HCT116 (cell line): ENCODE measurements around the gene OR1F1. TPM values are rescaled to one million over a fixed set of nuclear protein-coding genes. Genes with fewer than 3 reads are reported as not detected.

Experiments
- ATAC-seq: fragments of 200-7000 bp; cut with Tn5 transposase; 2 replicates; pipeline ENCODE4 v1.9.1; 2020; ENCODE audit warnings: mild to moderate bottlenecking, moderate library complexity
- BruUV-seq: library from RNA; stranded (reverse); fragments of 400-500 nt; replicated peaks from 2 replicates; lab custom pipeline; 2021; lab: Mats Ljungman, UMichigan
- CTCF ChIA-PET: fragments of 300-600 bp; sonication (Branson Sonifier 250); formaldehyde crosslinking; loops from one replicate; lab custom pipeline; 2021; ENCODE audit warnings: antibody characterized with exemption; lab: Charles Lee
- POLR2A ChIA-PET: fragments of 300-600, 350-600 bp; sonication (Branson Sonifier 250); formaldehyde crosslinking; loops from one replicate; lab custom pipeline; 2021; ENCODE audit warnings: antibody characterized with exemption; lab: Charles Lee
- RAD21 ChIA-PET, 2 experiments: fragments of 300-600 bp; sonication (Branson Sonifier 250); formaldehyde crosslinking; loops; one replicate each; lab custom pipeline; 2023; ENCODE audit warnings: low total read pairs in 2 of 2; ENCODE audit not compliant: uncharacterized antibody in 2 of 2, unreplicated experiment in 2 of 2, low non-redundant PET in 1 of 2; lab: Charles Lee
- DNase-seq: peaks from one replicate; pipeline ENCODE4 v3.0.0-alpha.2; 2010; ENCODE audit warnings: low read depth, low spot score
- H2AFZ ChIP-seq: fragments of 200-600 bp; shearing (Covaris generic), sonication (generic); 2 replicates; pipeline ENCODE4 v1.6.1; 2017; ENCODE audit warnings: low read depth, mixed run types, mixed read lengths, antibody characterized with exemption, low read length; ENCODE audit not compliant: poor library complexity, severe bottlenecking
- H3K27ac ChIP-seq: 2 replicates; pipeline ENCODE4 v1.5.1; 2012; ENCODE audit warnings: low read depth, low read length
- H3K27me3 ChIP-seq: fragments of 200-600 bp; sonication (generic); 2 replicates; pipeline ENCODE4 v1.6.1; 2016; ENCODE audit warnings: mixed run types, low read length, mixed read lengths; ENCODE audit not compliant: insufficient read depth
- H3K36me3 ChIP-seq, 2 experiments: fragments of 200-500 bp in 1 of 2; fragments of 200-600 bp in 1 of 2; sonication (Bioruptor generic) in 1 of 2; sonication (generic) in 1 of 2; 2 replicates each; pipeline versions ENCODE4 v1.5.1 to v1.6.1; 2014 to 2016; ENCODE audit warnings: low read length in 2 of 2, inconsistent platforms in 1 of 2, mixed read lengths in 1 of 2, mixed run types in 1 of 2; ENCODE audit not compliant: insufficient read depth in 2 of 2, control insufficient read depth in 1 of 2
- H3K4me1 ChIP-seq, 2 experiments: fragments of 200-600 bp in 1 of 2; sonication (generic) in 1 of 2; 2 replicates each; pipeline versions ENCODE4 v1.5.1 to v1.6.1; 2012 to 2017; ENCODE audit warnings: low read length in 2 of 2, inconsistent platforms in 1 of 2, mild to moderate bottlenecking in 1 of 2, mixed read lengths in 1 of 2, mixed run types in 1 of 2, moderate library complexity in 1 of 2; ENCODE audit not compliant: insufficient read depth in 2 of 2, control insufficient read depth in 1 of 2
- H3K4me2 ChIP-seq: fragments of 200-600 bp; sonication (generic); 2 replicates; pipeline ENCODE4 v1.6.1; 2017; ENCODE audit warnings: mixed run types, low read length, mixed read lengths
- H3K4me3 ChIP-seq, 2 experiments: fragments of 200-600 bp in 1 of 2; sonication (generic) in 1 of 2; replicated peaks in 1 of 2; 2 replicates each; pipeline ENCODE4 v1.5.1; 2011 to 2016; ENCODE audit warnings: low read length in 2 of 2, control low read depth in 1 of 2, low read depth in 1 of 2, mild to moderate bottlenecking in 1 of 2, mixed read lengths in 1 of 2, mixed run types in 1 of 2
- H3K79me2 ChIP-seq: fragments of 200-600 bp; sonication (generic); 2 replicates; pipeline ENCODE4 v1.6.1; 2017; ENCODE audit warnings: mild to moderate bottlenecking, mixed run types, low read length, moderate library complexity, mixed read lengths; ENCODE audit not compliant: insufficient read depth
- H3K9ac ChIP-seq: fragments of 200-600 bp; sonication (generic); 2 replicates; pipeline ENCODE4 v1.6.1; 2016; ENCODE audit warnings: low read length, mixed read lengths
- H3K9me2 ChIP-seq: fragments of 200-600 bp; sonication (generic), shearing (Covaris generic); 2 replicates; pipeline ENCODE4 v1.6.1; 2017; ENCODE audit warnings: mixed run types, mild to moderate bottlenecking, moderate library complexity; ENCODE audit not compliant: insufficient read depth
- H3K9me3 ChIP-seq, 2 experiments: fragments of 200-500 bp in 1 of 2; fragments of 200-600 bp in 1 of 2; sonication (Bioruptor generic) in 1 of 2; sonication (generic) in 1 of 2; 2 replicates each; pipeline ENCODE4 v1.6.1; 2014 to 2017; ENCODE audit warnings: low read length in 2 of 2, mixed read lengths in 2 of 2, inconsistent platforms in 1 of 2, low read depth in 1 of 2, mild to moderate bottlenecking in 1 of 2, mixed run types in 1 of 2, moderate library complexity in 1 of 2; ENCODE audit not compliant: control insufficient read depth in 1 of 2, insufficient read depth in 1 of 2
- H4K20me1 ChIP-seq: fragments of 200-600 bp; sonication (generic), shearing (Covaris generic); 2 replicates; pipeline ENCODE4 v1.6.1; 2017; ENCODE audit warnings: mixed run types, mild to moderate bottlenecking, moderate library complexity; ENCODE audit not compliant: insufficient read depth
- ATF3 ChIP-seq: IDR thresholded peaks from 2 replicates; pipeline ENCODE4 v1.6.1; 2012
- CBX3 ChIP-seq: IDR thresholded peaks from 2 replicates; pipeline ENCODE4 v1.6.1; 2012; ENCODE audit warnings: low read depth
- CEBPB ChIP-seq: IDR thresholded peaks from 2 replicates; pipeline ENCODE4 v1.6.1; 2012; ENCODE audit warnings: low read depth
- CTCF ChIP-seq, 3 experiments: fragments of 200-600 bp in 1 of 3; sonication (generic) in 1 of 3; IDR thresholded peaks in 2 of 3; conservative IDR thresholded peaks in 1 of 3; 2 replicates each; pipeline ENCODE4 v1.5.1; 2012 to 2017; ENCODE audit warnings: low read depth in 2 of 3, low read length in 2 of 3, antibody characterized with exemption in 1 of 3, borderline replicate concordance in 1 of 3, control low read depth in 1 of 3, mild to moderate bottlenecking in 1 of 3, mixed read lengths in 1 of 3, mixed run types in 1 of 3, moderate library complexity in 1 of 3; ENCODE audit not compliant: insufficient read depth in 1 of 3
- EGR1 ChIP-seq: IDR thresholded peaks from 2 replicates; pipeline ENCODE4 v1.6.1; 2012; ENCODE audit warnings: low read depth
- ELF1 ChIP-seq: IDR thresholded peaks from 2 replicates; pipeline ENCODE4 v1.6.1; 2012; ENCODE audit warnings: low read depth, borderline replicate concordance
- EZH2phosphoT487 ChIP-seq: fragments of 200-600 bp; IDR thresholded peaks from 2 replicates; pipeline ENCODE4 v1.6.1; 2018; ENCODE audit warnings: antibody characterized with exemption, borderline replicate concordance
- FOSL1 ChIP-seq: IDR thresholded peaks from 2 replicates; pipeline ENCODE4 v1.6.1; 2012; ENCODE audit warnings: low read depth
- MAX ChIP-seq: IDR thresholded peaks from 2 replicates; pipeline ENCODE4 v1.6.1; 2012
- POLR2A ChIP-seq: IDR thresholded peaks from 2 replicates; pipeline ENCODE4 v1.7.0; 2011; ENCODE audit warnings: borderline replicate concordance; ENCODE audit not compliant: insufficient read depth, insufficient read length; ENCODE audit errors: extremely low read depth
- POLR2AphosphoS5 ChIP-seq: IDR thresholded peaks from 2 replicates; pipeline ENCODE4 v1.6.1; 2011; ENCODE audit warnings: mild to moderate bottlenecking, low read depth, low read length, moderate library complexity
- SIN3A ChIP-seq: IDR thresholded peaks from 2 replicates; pipeline ENCODE4 v1.6.1; 2012; ENCODE audit warnings: low read depth
- SP1 ChIP-seq: IDR thresholded peaks from 2 replicates; pipeline ENCODE4 v1.6.1; 2012; ENCODE audit warnings: low read depth
- TCF7L2 ChIP-seq: IDR thresholded peaks from 2 replicates; pipeline ENCODE4 v1.7.0; 2011; ENCODE audit warnings: borderline replicate concordance, inconsistent platforms; ENCODE audit not compliant: insufficient read depth, insufficient read length; ENCODE audit errors: extremely low read depth
- YY1 ChIP-seq: IDR thresholded peaks from 2 replicates; pipeline ENCODE4 v1.6.1; 2011; ENCODE audit warnings: low read length, low read depth, moderate library complexity, mild to moderate bottlenecking; ENCODE audit not compliant: insufficient replicate concordance; ENCODE audit errors: extremely low read depth
- ZBTB33 ChIP-seq: IDR thresholded peaks from 2 replicates; pipeline ENCODE4 v1.6.1; 2011; ENCODE audit warnings: mild to moderate bottlenecking, low read length, moderate library complexity; ENCODE audit not compliant: insufficient replicate concordance; ENCODE audit errors: extremely low read depth
- ZFX ChIP-seq: fragments of 450-650 bp; IDR thresholded peaks from 2 replicates; pipeline ENCODE4 v1.6.1; 2017
- ZNF274 ChIP-seq: fragments of 200-500 bp; sonication (Bioruptor generic); IDR thresholded peaks from 2 replicates; pipeline ENCODE4 v1.6.1; 2014; ENCODE audit warnings: mild to moderate bottlenecking, low read depth, low read length, inconsistent platforms
- intact Hi-C: fragments of 100-400 bp; cut with micrococcal nuclease; formaldehyde crosslinking; loops from 2 replicates; pipeline ENCODE4 v1.10.0; 2022
- total RNA-seq: library from RNA; stranded (reverse); gene quantifications from one replicate; pipeline ENCODE4 v1.2.1, GENCODE V29; 2021; ENCODE audit not compliant: unreplicated experiment

OR1F1 gene
- total RNA-seq, 1 experiment from 2014 or later = not detected

GRCh38 chr16:3215601-3216262, 27.7 kb downstream of the OR1F1 start (continued):
- TF ChIP-seq EZH2phosphoT487 (no peak), ZFX (no peak), CBX3 (no peak), POLR2A (no peak), SIN3A (no peak), SP1 (no peak)

GRCh38 chr16:3216263-3216640, 28.2 kb downstream of the OR1F1 start:
- no peak overlapping the region for H3K4me3 ChIP-seq
- CTCF ChIA-PET = no interaction called here
- H3K27ac ChIP-seq = no peak overlapping the region
- H4K20me1 ChIP-seq = no peaks in the 10 kb centered on the region
- no peaks in the 10 kb centered on the region; a peak in 1 of 4 replicates for H3K9me3 ChIP-seq
- intact Hi-C loops = no loop called here
- H3K79me2 ChIP-seq = no peaks in the 10 kb centered on the region
- BruUV-seq = no TSS peak
- no peaks in the 10 kb centered on the region for H3K9me2 ChIP-seq
- no peaks in the 10 kb centered on the region for H3K36me3 ChIP-seq
- no peak overlapping the region for H3K9ac ChIP-seq
- DNase-seq = no peak
- no peak overlapping the region for H3K4me2 ChIP-seq
- no peak for ATAC-seq
- no peak overlapping the region for H2AFZ ChIP-seq
- no peaks in the 10 kb centered on the region for H3K4me1 ChIP-seq
- H3K27me3 ChIP-seq = no peaks in the 10 kb centered on the region
- POLR2A ChIA-PET = no interaction called here
- RAD21 ChIA-PET = no interaction called here
- no peak for TF ChIP-seq EZH2phosphoT487
- no peak for TF ChIP-seq ZBTB33
- TF ChIP-seq ATF3 = no peak
- TF ChIP-seq POLR2AphosphoS5 = no peak
- TF ChIP-seq ZNF274 = no peak
- no peak for TF ChIP-seq YY1
- TF ChIP-seq EGR1 = no peak
- TF ChIP-seq ZFX = no peak
- TF ChIP-seq POLR2A = no peak
- TF ChIP-seq FOSL1 = no peak
- no peak for TF ChIP-seq TCF7L2
- TF ChIP-seq CEBPB = no peak
- no peak for TF ChIP-seq CTCF (IDR thresholded peaks at IDR 0.05 in 2 of 3, conservative IDR thresholded peaks at IDR 0.05 in 1 of 3; ENCODE audit: borderline replicate concordance in 1 of 3, insufficient read depth in 1 of 3, low read depth in 2 of 3, low read length in 2 of 3)
- TF ChIP-seq MAX = no peak
- TF ChIP-seq ELF1 = no peak
